H7 (cell line): Measurements from ENCODE around the gene REPIN1. TPM values are rescaled to one million over a fixed set of nuclear protein-coding genes. Genes with fewer than 3 reads are reported as not detected.

ENCODE experiments used
- DNase-seq: peaks from one replicate; pipeline ENCODE4 v3.0.0; 2012
- H3K27me3 ChIP-seq: 2 replicates; pipeline ENCODE4 v1.6.0; 2011; ENCODE audit warnings: mild to moderate bottlenecking, low read length; ENCODE audit not compliant: control insufficient read depth, insufficient read depth
- H3K36me3 ChIP-seq: replicated peaks from 2 replicates; pipeline ENCODE4 v1.5.1; 2011; ENCODE audit warnings: low read length; ENCODE audit not compliant: control insufficient read depth, insufficient read depth
- H3K4me3 ChIP-seq: 2 replicates; pipeline ENCODE4 v1.5.1; 2011; ENCODE audit warnings: low read depth, mild to moderate bottlenecking, control low read depth, low read length, moderate library complexity; ENCODE audit not compliant: insufficient read depth
- total RNA-seq: library from RNA; depleted of rRNA; stranded (reverse); fragments of >200 nt; shearing (Covaris generic); gene quantifications from 2 replicates; pipeline ENCODE4 v1.2.3, GENCODE V29; 2014

The REPIN1 gene
- total RNA-seq, 1 experiment from 2014 or later = 155 TPM

GRCh38 chr7:150361807-150362621 is 6.6 kb upstream of the REPIN1 start:
- peak; percentile 24 for DNase-seq
- Histone ChIP-seq H3K4me3 (no peak overlapping the region), H3K27me3 (no peaks in the 10 kb centered on the region), H3K36me3 (no peaks in the 10 kb centered on the region)

- no peaks in the 10 kb centered on the region for H3K36me3 ChIP-seq
- H3K27me3 ChIP-seq = no peaks in the 10 kb centered on the region
- DNase-seq = no peak
- no peak overlapping the region for H3K4me3 ChIP-seq
These were observed 5.3 kb upstream of the REPIN1 start for GRCh38 chr7:150363370-150363769.

- H3K36me3 ChIP-seq = no peaks in the 10 kb centered on the region
- H3K27me3 ChIP-seq = no peaks in the 10 kb centered on the region
- DNase-seq = no peak
- H3K4me3 ChIP-seq = no peak overlapping the region
These were observed 4.8 kb upstream of the REPIN1 start for GRCh38 chr7:150363872-150364271.

GRCh38 chr7:150365194-150365593 is 3.4 kb upstream of the REPIN1 start:
- DNase-seq = no peak
- Histone ChIP-seq H3K4me3 (no peak overlapping the region), H3K27me3 (no peaks in the 10 kb centered on the region), H3K36me3 (peaks cover 1% of the 10 kb centered on the region)

GRCh38 chr7:150365673-150366398 is 2.8 kb upstream of the REPIN1 start:
- H3K36me3 ChIP-seq = peaks cover 7% of the 10 kb centered on the region
- DNase-seq = peak; percentile 34
- H3K4me3 ChIP-seq = no peak overlapping the region
- H3K27me3 ChIP-seq = no peaks in the 10 kb centered on the region

- H3K27me3 ChIP-seq = no peaks in the 10 kb centered on the region
- peaks cover 9% of the 10 kb centered on the region for H3K36me3 ChIP-seq
- H3K4me3 ChIP-seq = peak overlapping the region; percentile 94
- DNase-seq = no peak
These were observed 936 bp upstream of the REPIN1 start for GRCh38 chr7:150367677-150368095.

- Histone ChIP-seq H3K36me3 (peaks cover 12% of the 10 kb centered on the region), H3K27me3 (no peaks in the 10 kb centered on the region), H3K4me3 (peak overlapping the region; percentile 94)
- DNase-seq = peak; percentile 93
These were observed 494 bp downstream of the REPIN1 start for GRCh38 chr7:150368884-150369747.

- peaks cover 14% of the 10 kb centered on the region for H3K36me3 ChIP-seq
- DNase-seq = peak; percentile 41
- no peaks in the 10 kb centered on the region for H3K27me3 ChIP-seq
- peak overlapping the region; percentile 94 for H3K4me3 ChIP-seq
These were observed 1.3 kb downstream of the REPIN1 start for GRCh38 chr7:150369748-150370501.

GRCh38 chr7:150370612-150371071 is 2.0 kb downstream of the REPIN1 start:
- Histone ChIP-seq H3K4me3 (no peak overlapping the region), H3K36me3 (peaks cover 14% of the 10 kb centered on the region), H3K27me3 (no peaks in the 10 kb centered on the region)
- no peak for DNase-seq

- DNase-seq = peak; percentile 46
- Histone ChIP-seq H3K4me3 (no peak overlapping the region), H3K36me3 (peaks cover 14% of the 10 kb centered on the region), H3K27me3 (no peaks in the 10 kb centered on the region)
These were observed 2.7 kb downstream of the REPIN1 start for GRCh38 chr7:150371131-150371995.

GRCh38 chr7:150371996-150372270 is 3.3 kb downstream of the REPIN1 start:
- Histone ChIP-seq H3K27me3 (no peaks in the 10 kb centered on the region), H3K4me3 (no peak overlapping the region), H3K36me3 (peaks cover 14% of the 10 kb centered on the region)
- DNase-seq = no peak

- no peak overlapping the region for H3K4me3 ChIP-seq
- H3K36me3 ChIP-seq = peaks cover 14% of the 10 kb centered on the region
- DNase-seq = peak; percentile 49
- H3K27me3 ChIP-seq = no peaks in the 10 kb centered on the region
These were observed 3.8 kb downstream of the REPIN1 start for GRCh38 chr7:150372271-150373048.
